HEK293 (cell line): ENCODE measurements around the gene KCNMB2.

Experiments used
- CTCF ChIA-PET: fragments of 350-600 bp; formaldehyde crosslinking; extraction: SDS; loops from one replicate; lab custom pipeline; 2021; ENCODE audit warnings: antibody characterized with exemption; lab: Yijun Ruan, JAX
- POLR2A ChIA-PET: fragments of 300-600 bp; formaldehyde crosslinking; extraction: SDS; loops from one replicate; lab custom pipeline; 2020; ENCODE audit warnings: antibody characterized with exemption, inconsistent platforms; lab: Yijun Ruan, JAX
- H3K27ac ChIP-seq: fragments of 200-500 bp; sonication (Bioruptor generic); 2 replicates; pipeline ENCODE4 v1.5.1; 2014; ENCODE audit warnings: low read depth, low read length, control low read depth, inconsistent platforms; ENCODE audit errors: extremely low read depth
- H3K36me3 ChIP-seq, 2 experiments: fragments of 200-500 bp in 1 of 2; sonication (Bioruptor generic) in 1 of 2; 1 replicate in 1 of 2; 2 replicates in 1 of 2; pipeline ENCODE4 v1.5.1; 2014 to 2017; ENCODE audit warnings: inconsistent platforms in 2 of 2, low read length in 2 of 2; ENCODE audit not compliant: control insufficient read depth in 2 of 2, insufficient read depth in 1 of 2
- H3K4me1 ChIP-seq: fragments of 200-500 bp; sonication (Bioruptor generic); 2 replicates; pipeline ENCODE4 v1.5.1; 2014; ENCODE audit warnings: mild to moderate bottlenecking, low read length, inconsistent platforms; ENCODE audit not compliant: control insufficient read depth, insufficient read depth
- H3K4me3 ChIP-seq: 2 replicates; pipeline ENCODE4 v1.5.1; 2011; ENCODE audit warnings: low read depth, mild to moderate bottlenecking, control low read depth, low read length, moderate library complexity
- H3K9me3 ChIP-seq: fragments of 200-500 bp; sonication (Bioruptor generic); 2 replicates; pipeline ENCODE4 v1.5.1; 2014; ENCODE audit warnings: low read depth, low read length, inconsistent platforms; ENCODE audit not compliant: control insufficient read depth, insufficient read depth
- AEBP2 ChIP-seq: fragments of 450-650 bp; formaldehyde crosslinking; IDR thresholded peaks from 2 replicates; pipeline ENCODE4 v1.5.1; 2016; ENCODE audit warnings: missing biosample characterization, missing genetic modification characterization, borderline replicate concordance
- ATF2 ChIP-seq: fragments of 450-650 bp; formaldehyde crosslinking; IDR thresholded peaks from 2 replicates; pipeline ENCODE4 v1.5.1; 2016; ENCODE audit warnings: missing biosample characterization, missing genetic modification characterization, low read depth
- GLI4 ChIP-seq: fragments of 450-650 bp; formaldehyde crosslinking; IDR thresholded peaks from 2 replicates; pipeline ENCODE4 v1.5.1; 2016; ENCODE audit warnings: missing biosample characterization, missing genetic modification characterization
- HIC1 ChIP-seq: fragments of 450-650 bp; formaldehyde crosslinking; IDR thresholded peaks from 2 replicates; pipeline ENCODE4 v1.5.1; 2016; ENCODE audit warnings: missing biosample characterization, missing genetic modification characterization
- IKZF3 ChIP-seq: fragments of 450-650 bp; IDR thresholded peaks from 2 replicates; pipeline ENCODE4 v1.5.0; 2018; ENCODE audit warnings: missing biosample characterization, mild to moderate bottlenecking, missing genetic modification characterization, moderate library complexity
- KLF1 ChIP-seq: fragments of 450-650 bp; formaldehyde crosslinking; IDR thresholded peaks from 2 replicates; pipeline ENCODE4 v1.5.1; 2016; ENCODE audit warnings: missing biosample characterization, missing genetic modification characterization
- KLF9 ChIP-seq: fragments of 450-650 bp; formaldehyde crosslinking; IDR thresholded peaks from 2 replicates; pipeline ENCODE4 v1.5.1; 2016; ENCODE audit warnings: missing biosample characterization, missing genetic modification characterization, low read depth
- REST ChIP-seq: fragments of 450-650 bp; formaldehyde crosslinking; IDR thresholded peaks from 2 replicates; pipeline ENCODE4 v1.5.1; 2016; ENCODE audit warnings: missing biosample characterization, missing genetic modification characterization
- YY1 ChIP-seq: fragments of 450-650 bp; formaldehyde crosslinking; IDR thresholded peaks from 2 replicates; pipeline ENCODE4 v1.5.1; 2018; ENCODE audit warnings: missing biosample characterization, missing genetic modification characterization
- ZNF121 ChIP-seq: fragments of 450-650 bp; formaldehyde crosslinking; IDR thresholded peaks from 2 replicates; pipeline ENCODE4 v1.5.1; 2016; ENCODE audit warnings: missing biosample characterization, missing genetic modification characterization
- ZNF138 ChIP-seq: fragments of 450-650 bp; formaldehyde crosslinking; IDR thresholded peaks from 2 replicates; pipeline ENCODE4 v1.5.1; 2016; ENCODE audit warnings: missing biosample characterization, missing genetic modification characterization, borderline replicate concordance
- ZNF140 ChIP-seq: fragments of 450-650 bp; formaldehyde crosslinking; IDR thresholded peaks from 2 replicates; pipeline ENCODE4 v1.5.1; 2016; ENCODE audit warnings: missing biosample characterization, missing genetic modification characterization
- ZNF24 ChIP-seq: fragments of 450-650 bp; formaldehyde crosslinking; IDR thresholded peaks from 2 replicates; pipeline ENCODE4 v1.5.1; 2016; ENCODE audit warnings: missing biosample characterization, missing genetic modification characterization
- ZNF266 ChIP-seq: fragments of 450-650 bp; formaldehyde crosslinking; IDR thresholded peaks from 2 replicates; pipeline ENCODE4 v1.5.1; 2016; ENCODE audit warnings: missing biosample characterization, missing genetic modification characterization, low read depth
- ZNF280C ChIP-seq: fragments of 450-650 bp; formaldehyde crosslinking; IDR thresholded peaks from 2 replicates; pipeline ENCODE4 v1.5.1; 2016; ENCODE audit warnings: missing biosample characterization, missing genetic modification characterization
- ZNF302 ChIP-seq: fragments of 450-650 bp; formaldehyde crosslinking; IDR thresholded peaks from 2 replicates; pipeline ENCODE4 v1.5.1; 2016; ENCODE audit warnings: missing biosample characterization, missing genetic modification characterization, low read depth
- ZNF324 ChIP-seq: fragments of 450-650 bp; formaldehyde crosslinking; IDR thresholded peaks from 2 replicates; pipeline ENCODE4 v1.5.1; 2016; ENCODE audit warnings: missing biosample characterization, missing genetic modification characterization
- ZNF404 ChIP-seq: fragments of 450-650 bp; formaldehyde crosslinking; IDR thresholded peaks from 2 replicates; pipeline ENCODE4 v1.5.1; 2017; ENCODE audit warnings: missing biosample characterization, missing genetic modification characterization
- ZNF521 ChIP-seq: fragments of 450-650 bp; formaldehyde crosslinking; IDR thresholded peaks from 2 replicates; pipeline ENCODE4 v1.5.1; 2017; ENCODE audit warnings: missing biosample characterization, mild to moderate bottlenecking, missing genetic modification characterization
- ZNF544 ChIP-seq: fragments of 450-650 bp; formaldehyde crosslinking; IDR thresholded peaks from 2 replicates; pipeline ENCODE4 v1.5.0; 2017; ENCODE audit warnings: missing biosample characterization, missing genetic modification characterization
- ZNF580 ChIP-seq: fragments of 450-650 bp; formaldehyde crosslinking; IDR thresholded peaks from 2 replicates; pipeline ENCODE4 v1.5.1; 2016; ENCODE audit warnings: missing biosample characterization, missing genetic modification characterization
- ZNF654 ChIP-seq: fragments of 450-650 bp; formaldehyde crosslinking; IDR thresholded peaks from 2 replicates; pipeline ENCODE4 v1.5.1; 2016; ENCODE audit warnings: low read depth, missing biosample characterization, missing genetic modification characterization
- ZNF768 ChIP-seq: fragments of 450-650 bp; formaldehyde crosslinking; IDR thresholded peaks from 2 replicates; pipeline ENCODE4 v1.5.1; 2018; ENCODE audit warnings: missing biosample characterization, mild to moderate bottlenecking, missing genetic modification characterization
- ZNF843 ChIP-seq: fragments of 450-650 bp; formaldehyde crosslinking; IDR thresholded peaks from 2 replicates; pipeline ENCODE4 v1.5.1; 2016; ENCODE audit warnings: missing biosample characterization, missing genetic modification characterization

KCNMB2 gene

GRCh38 chr3:178584722-178585380 lies 48.6 kb downstream of the KCNMB2 start:
- Histone ChIP-seq H3K36me3 (no peaks in the 10 kb centered on the region), H3K4me1 (no peaks in the 10 kb centered on the region), H3K9me3 (no peaks in the 10 kb centered on the region), H3K4me3 (no peak overlapping the region), H3K27ac (no peak overlapping the region)
- ChIA-PET CTCF (no interaction called here), POLR2A (no interaction called here)
- TF ChIP-seq ZNF843 (tag by site-specific recombination), result no peak
- TF ChIP-seq AEBP2 (tag by site-specific recombination), result no peak
- no peak for TF ChIP-seq ZNF138
- TF ChIP-seq REST (tag by site-specific recombination), result no peak
- TF ChIP-seq ZNF768 (tag by site-specific recombination), result no peak
- no peak for TF ChIP-seq ZNF140 (tag by site-specific recombination)
- TF ChIP-seq KLF9, result no peak
- no peak for TF ChIP-seq GLI4 (tag by site-specific recombination)
- no peak for TF ChIP-seq ZNF580 (tag by site-specific recombination)
- TF ChIP-seq IKZF3 (tag by site-specific recombination), result no peak
- TF ChIP-seq ATF2, result no peak
- TF ChIP-seq KLF1, result no peak

- no peak overlapping the region for H3K4me3 ChIP-seq
- POLR2A ChIA-PET, result no interaction called here
- H3K4me1 ChIP-seq, result no peaks in the 10 kb centered on the region
- no peaks in the 10 kb centered on the region for H3K9me3 ChIP-seq
- no peak overlapping the region for H3K27ac ChIP-seq
- CTCF ChIA-PET, result no interaction called here
- H3K36me3 ChIP-seq, result no peaks in the 10 kb centered on the region
- no peak for TF ChIP-seq ZNF24
- TF ChIP-seq ZNF302 (tag by site-specific recombination), result no peak
- no peak for TF ChIP-seq IKZF3 (tag by site-specific recombination)
- no peak for TF ChIP-seq ZNF654 (tag by site-specific recombination)
- no peak for TF ChIP-seq ZNF404 (tag by site-specific recombination)
- TF ChIP-seq ZNF324, result no peak
- TF ChIP-seq HIC1 (tag by site-specific recombination), result no peak
- TF ChIP-seq ZNF266 (tag by site-specific recombination), result no peak
- TF ChIP-seq YY1, result no peak
- TF ChIP-seq ZNF521 (tag by site-specific recombination), result no peak
- no peak for TF ChIP-seq ZNF544
- TF ChIP-seq ZNF121 (tag by site-specific recombination), result no peak
- no peak for TF ChIP-seq ZNF280C (tag by site-specific recombination)
- TF ChIP-seq, all 188 proteins: peak for 0
Observed at GRCh38 chr3:178585454-178585853, 49.2 kb downstream of the KCNMB2 start.
